Inflammatory macrophage (primary cell): Measurements from ENCODE around the gene KPNA1.

Source experiments
- DNase-seq, 2 donors: peaks; one replicate each; pipeline ENCODE4 v3.0.0-alpha.2; 2020 to 2022

The KPNA1 gene

GRCh38 chr3:122377975-122378374, 136.8 kb downstream of the KPNA1 start:
- DNase-seq, result peak; percentile 20 to 59

- DNase-seq, result no peak
Measured at GRCh38 chr3:122374034-122374433, 140.7 kb downstream of the KPNA1 start.
